GM20000 (cell line): ENCODE results near the gene LRP2BP.
A peak's percentile ranks its signal among the peaks of the same experiment; 100 is the strongest.

Experiments used
- DNase-seq: peaks from one replicate; pipeline ENCODE4 v3.0.0; 2012; ENCODE audit warnings: low spot score
- TF ChIP-seq, protein P1 (sequence below): IDR thresholded peaks from 2 replicates; pipeline ENCODE4 v1.5.1; 2012; ENCODE audit warnings: mild to moderate bottlenecking, control low read depth; ENCODE audit errors: extremely low read depth, missing control alignments

LRP2BP gene

GRCh38 chr4:185395238-185395955, at the start of gene LRP2BP:
LRP2BP (minus strand) TSS chr4:185395924; CDS start chr4:185378186, 17,738 bp downstream.
- DNase-seq, result peak; percentile 31
- TF ChIP-seq, protein P1, sequence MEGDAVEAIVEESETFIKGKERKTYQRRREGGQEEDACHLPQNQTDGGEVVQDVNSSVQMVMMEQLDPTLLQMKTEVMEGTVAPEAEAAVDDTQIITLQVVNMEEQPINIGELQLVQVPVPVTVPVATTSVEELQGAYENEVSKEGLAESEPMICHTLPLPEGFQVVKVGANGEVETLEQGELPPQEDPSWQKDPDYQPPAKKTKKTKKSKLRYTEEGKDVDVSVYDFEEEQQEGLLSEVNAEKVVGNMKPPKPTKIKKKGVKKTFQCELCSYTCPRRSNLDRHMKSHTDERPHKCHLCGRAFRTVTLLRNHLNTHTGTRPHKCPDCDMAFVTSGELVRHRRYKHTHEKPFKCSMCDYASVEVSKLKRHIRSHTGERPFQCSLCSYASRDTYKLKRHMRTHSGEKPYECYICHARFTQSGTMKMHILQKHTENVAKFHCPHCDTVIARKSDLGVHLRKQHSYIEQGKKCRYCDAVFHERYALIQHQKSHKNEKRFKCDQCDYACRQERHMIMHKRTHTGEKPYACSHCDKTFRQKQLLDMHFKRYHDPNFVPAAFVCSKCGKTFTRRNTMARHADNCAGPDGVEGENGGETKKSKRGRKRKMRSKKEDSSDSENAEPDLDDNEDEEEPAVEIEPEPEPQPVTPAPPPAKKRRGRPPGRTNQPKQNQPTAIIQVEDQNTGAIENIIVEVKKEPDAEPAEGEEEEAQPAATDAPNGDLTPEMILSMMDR, result no peak

DNA sequence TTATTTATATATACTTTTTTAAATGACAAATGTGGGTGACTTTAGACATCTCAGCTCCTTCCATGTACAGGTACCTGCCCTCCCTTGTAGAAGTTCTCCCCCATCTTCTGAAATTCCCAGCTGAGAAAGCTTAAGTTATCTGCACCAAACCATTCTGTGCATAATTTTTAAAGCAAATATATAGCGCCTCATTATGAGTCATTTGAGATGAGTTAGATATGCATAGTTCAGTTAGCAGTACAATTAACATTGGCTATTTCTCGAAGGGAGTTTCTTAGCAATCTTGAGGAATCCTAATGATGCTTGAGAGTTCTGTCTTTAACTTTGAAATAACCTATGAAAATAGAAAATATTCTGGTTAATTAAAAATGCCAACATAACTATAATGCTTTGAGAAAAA, 49.5 kb upstream of the LRP2BP start:
- TF ChIP-seq, protein P1, result no peak
- no peak for DNase-seq

- TF ChIP-seq, protein P1, result no peak
- DNase-seq, result no peak
These were observed 45.8 kb upstream of the LRP2BP start for GRCh38 chr4:185441479-185441878.

DNA sequence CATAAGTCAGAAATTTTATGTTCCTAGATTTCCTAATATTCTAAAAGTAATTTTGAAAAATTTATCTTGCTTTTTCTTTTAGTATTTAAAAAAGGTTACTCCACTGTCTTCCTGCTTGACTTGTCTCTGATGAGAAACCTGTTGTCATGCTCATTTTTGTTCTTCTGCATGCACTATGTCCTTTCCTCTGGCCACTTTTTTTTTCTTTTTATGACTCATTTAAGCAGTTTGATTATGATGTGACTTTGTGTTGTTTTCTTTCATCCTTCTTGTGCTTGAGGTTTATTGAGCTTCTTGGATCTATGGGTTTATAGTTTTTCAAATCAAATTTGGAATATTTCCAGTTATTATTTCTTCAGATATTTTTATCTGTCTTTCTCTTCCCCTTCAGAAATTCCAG, 42.1 kb upstream of the LRP2BP start:
- TF ChIP-seq, protein P1, result no peak
- DNase-seq, result peak; percentile 7

DNA sequence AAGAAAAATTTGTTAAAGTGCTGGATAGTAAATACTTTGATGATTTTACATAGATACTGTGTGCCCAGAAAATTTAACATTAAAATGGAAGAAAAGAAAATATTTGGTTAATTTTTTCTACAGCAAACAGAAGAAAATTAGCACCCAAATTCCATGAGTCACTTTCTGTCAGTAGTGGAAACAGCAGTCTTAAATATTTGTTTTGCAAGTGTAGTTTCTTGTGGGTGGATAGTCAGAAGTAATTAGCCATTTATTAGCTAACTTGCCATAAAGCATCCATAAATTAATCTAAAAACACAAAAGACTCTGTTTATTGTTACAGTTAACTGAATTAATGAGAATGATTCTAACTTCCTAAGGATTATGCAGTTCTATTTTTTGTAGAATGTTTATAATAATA, 39.7 kb upstream of the LRP2BP start:
- TF ChIP-seq, protein P1, result no peak
- no peak for DNase-seq

- no peak for DNase-seq
- TF ChIP-seq, protein P1, result no peak
These were observed 33.9 kb upstream of the LRP2BP start for GRCh38 chr4:185429660-185430059.

DNA sequence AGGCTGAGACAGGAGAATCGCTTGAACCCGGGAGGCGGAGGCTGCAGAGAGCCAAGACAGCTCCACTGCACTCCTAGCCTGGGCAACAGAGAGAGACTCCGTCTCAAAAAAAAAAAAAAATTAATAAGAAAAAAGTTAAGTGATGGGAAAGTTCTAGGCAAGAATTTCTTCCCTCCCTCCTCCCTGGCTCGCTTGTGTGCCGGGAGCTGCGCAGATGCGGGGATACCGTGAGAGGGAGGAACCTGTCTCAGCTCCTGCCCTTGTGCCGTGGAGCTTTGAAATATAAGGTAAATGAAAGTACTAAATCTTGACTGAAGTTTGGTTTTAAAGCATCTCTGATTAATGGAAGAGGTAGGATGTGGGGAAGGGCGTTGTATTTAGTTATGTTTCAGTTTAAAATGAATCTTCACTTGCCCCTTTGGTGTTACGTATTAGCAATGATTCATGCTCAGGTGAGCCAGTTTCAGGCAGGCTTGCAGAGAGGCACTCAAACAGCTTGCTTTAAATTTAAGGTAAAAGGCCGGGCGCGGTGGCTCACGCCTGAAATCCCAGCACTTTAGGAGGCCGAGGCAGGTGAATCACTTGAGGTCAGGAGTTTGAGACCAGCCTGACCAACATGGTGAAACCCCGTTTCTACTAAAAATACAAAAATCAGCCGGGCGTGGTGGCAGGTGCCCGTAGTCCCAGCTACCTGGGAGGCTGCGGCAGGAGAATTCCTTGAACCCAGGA, 31.4 kb upstream of the LRP2BP start:
- no peak for DNase-seq
- TF ChIP-seq, protein P1, result no peak
